Prostate gland (tissue), 2 donors: ENCODE data around the gene RPUSD4.

ENCODE experiments used
- POLR2A ChIP-seq: fragments of 450-650 bp; IDR thresholded peaks from one replicate; pipeline ENCODE4 v1.6.1; 2016; ENCODE audit warnings: antibody characterized with exemption, mild to moderate bottlenecking
- TF ChIP-seq, protein P1 (sequence below), 4 experiments: fragments of 200-600 bp in 2 of 4; fragments of 450-650 bp in 2 of 4; sonication (generic) in 2 of 4; IDR thresholded peaks; 1 replicate in 3 of 4; 2 replicates in 1 of 4; pipeline ENCODE4 v1.5.1; 2016 to 2019; ENCODE audit warnings: antibody characterized with exemption in 4 of 4, mild to moderate bottlenecking in 2 of 4, moderate library complexity in 2 of 4

DNA sequence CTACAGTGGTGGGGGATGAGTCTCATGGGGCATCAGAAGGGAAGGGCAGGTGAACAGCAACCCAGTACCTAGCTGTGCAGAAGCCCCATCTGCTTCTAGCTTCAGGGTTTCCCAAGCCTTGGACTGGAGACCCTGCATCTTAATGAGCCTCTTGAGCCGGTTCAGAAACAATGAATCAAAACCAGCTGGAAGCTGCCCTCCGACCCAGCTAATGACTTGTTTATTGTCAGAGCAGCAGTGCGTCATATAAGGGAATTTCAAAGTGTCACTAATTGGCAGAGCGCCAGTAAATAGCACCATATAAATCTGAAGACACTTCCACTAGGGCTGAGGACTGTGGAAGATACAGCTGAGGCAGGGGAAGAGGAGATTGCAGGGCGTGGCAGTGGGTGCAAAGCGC lies 57.5 kb downstream of the RPUSD4 start:
- no peak for TF ChIP-seq POLR2A
- TF ChIP-seq, protein P1, sequence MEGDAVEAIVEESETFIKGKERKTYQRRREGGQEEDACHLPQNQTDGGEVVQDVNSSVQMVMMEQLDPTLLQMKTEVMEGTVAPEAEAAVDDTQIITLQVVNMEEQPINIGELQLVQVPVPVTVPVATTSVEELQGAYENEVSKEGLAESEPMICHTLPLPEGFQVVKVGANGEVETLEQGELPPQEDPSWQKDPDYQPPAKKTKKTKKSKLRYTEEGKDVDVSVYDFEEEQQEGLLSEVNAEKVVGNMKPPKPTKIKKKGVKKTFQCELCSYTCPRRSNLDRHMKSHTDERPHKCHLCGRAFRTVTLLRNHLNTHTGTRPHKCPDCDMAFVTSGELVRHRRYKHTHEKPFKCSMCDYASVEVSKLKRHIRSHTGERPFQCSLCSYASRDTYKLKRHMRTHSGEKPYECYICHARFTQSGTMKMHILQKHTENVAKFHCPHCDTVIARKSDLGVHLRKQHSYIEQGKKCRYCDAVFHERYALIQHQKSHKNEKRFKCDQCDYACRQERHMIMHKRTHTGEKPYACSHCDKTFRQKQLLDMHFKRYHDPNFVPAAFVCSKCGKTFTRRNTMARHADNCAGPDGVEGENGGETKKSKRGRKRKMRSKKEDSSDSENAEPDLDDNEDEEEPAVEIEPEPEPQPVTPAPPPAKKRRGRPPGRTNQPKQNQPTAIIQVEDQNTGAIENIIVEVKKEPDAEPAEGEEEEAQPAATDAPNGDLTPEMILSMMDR (IDR thresholded peaks at IDR 0.05) = no peak
